HS-27A (cell line): ENCODE measurements around the gene FAM120B.
"Not testable (repeated sequence)": the region's sequence is repeated elsewhere in the genome, so short reads cannot be mapped to it uniquely, and the experiment has no call there.

Source experiments
- DNase-seq: peaks from one replicate; pipeline ENCODE4 v3.0.0-alpha.2; 2012; ENCODE audit warnings: low read depth, missing footprints

Gene FAM120B

GRCh38 chr6:170297576-170298330, 8.8 kb upstream of the FAM120B start:
- DNase-seq = no peak

GRCh38 chr6:170298688-170299087, 7.9 kb upstream of the FAM120B start:
- no peak for DNase-seq

GRCh38 chr6:170301184-170301583, 5.4 kb upstream of the FAM120B start:
- no peak for DNase-seq

- DNase-seq = no peak
Observed at GRCh38 chr6:170305805-170306323, 694 bp upstream of the FAM120B start.

- no peak for DNase-seq
Observed at GRCh38 chr6:170307080-170307545, 555 bp downstream of the FAM120B start.

GRCh38 chr6:170308761-170309160, 2.2 kb downstream of the FAM120B start:
- no peak for DNase-seq

- no peak for DNase-seq
Observed at GRCh38 chr6:170311696-170312095, 5.1 kb downstream of the FAM120B start.

GRCh38 chr6:170312876-170313275, 6.3 kb downstream of the FAM120B start:
- DNase-seq = no peak

GRCh38 chr6:170313716-170314295, 7.2 kb downstream of the FAM120B start:
- DNase-seq = no peak

GRCh38 chr6:170314983-170315382, 8.4 kb downstream of the FAM120B start:
- DNase-seq = no peak

- no peak for DNase-seq
Observed at GRCh38 chr6:170316071-170316470, 9.5 kb downstream of the FAM120B start.

- no peak for DNase-seq
Observed at GRCh38 chr6:170317076-170317475, 10.5 kb downstream of the FAM120B start.

- DNase-seq = no peak
Observed at GRCh38 chr6:170317718-170318117, 11.2 kb downstream of the FAM120B start.

GRCh38 chr6:170329321-170329720, 22.8 kb downstream of the FAM120B start:
- DNase-seq = no peak

- DNase-seq = not testable (repeated sequence)
Observed at GRCh38 chr6:170335199-170335598, 28.6 kb downstream of the FAM120B start.

- no peak for DNase-seq
Observed at GRCh38 chr6:170344631-170345576, 38.3 kb downstream of the FAM120B start.

GRCh38 chr6:170345662-170346061, 39.1 kb downstream of the FAM120B start:
- no peak for DNase-seq

- no peak for DNase-seq
Observed at GRCh38 chr6:170346649-170347048, 40.1 kb downstream of the FAM120B start.

GRCh38 chr6:170347091-170347490, 40.5 kb downstream of the FAM120B start:
- DNase-seq = no peak

GRCh38 chr6:170347975-170348374, 41.4 kb downstream of the FAM120B start:
- no peak for DNase-seq

- not testable (repeated sequence) for DNase-seq
Observed at GRCh38 chr6:170351456-170351855, 44.9 kb downstream of the FAM120B start.

- DNase-seq = not testable (repeated sequence)
Observed at GRCh38 chr6:170355190-170355589, 48.6 kb downstream of the FAM120B start.
